Thyroid gland (tissue), 4 donors: ENCODE measurements around the gene TIMM21. TPM values are rescaled to one million over a fixed set of nuclear protein-coding genes. Genes with fewer than 3 reads are reported as not detected.

Experiments
- DNase-seq, 2 donors: peaks; one replicate each; pipeline ENCODE4 v3.0.0-alpha.2; 2019
- H3K27ac ChIP-seq, 3 donors: fragments of 200-600 bp; sonication (generic); 1 replicate in 2 of 3; 2 replicates in 1 of 3; pipeline ENCODE4 v1.5.1; 2016 to 2019; ENCODE audit warnings: mild to moderate bottlenecking in 1 of 3, moderate library complexity in 1 of 3
- H3K27me3 ChIP-seq: fragments of 200-600 bp; sonication (generic); one replicate; pipeline ENCODE4 v1.5.1; 2019
- H3K36me3 ChIP-seq, 2 donors: fragments of 200-600 bp; sonication (generic); one replicate each; pipeline ENCODE4 v1.5.1; 2016 to 2019
- H3K4me1 ChIP-seq, 2 donors: fragments of 200-600 bp; sonication (generic); one replicate each; pipeline ENCODE4 v1.5.1; 2017 to 2019
- H3K4me3 ChIP-seq, 3 donors: fragments of 200-600 bp; sonication (generic); replicated peaks in 1 of 3; 1 replicate in 2 of 3; 2 replicates in 1 of 3; pipeline ENCODE4 v1.5.1; 2016; ENCODE audit warnings: mild to moderate bottlenecking in 1 of 3
- H3K9me3 ChIP-seq: fragments of 200-600 bp; sonication (generic); one replicate; pipeline ENCODE4 v1.5.1; 2017
- POLR2A ChIP-seq, 2 donors: fragments of 450-650 bp; IDR thresholded peaks; one replicate each; pipeline ENCODE4 v1.6.1; 2017; ENCODE audit warnings: antibody characterized with exemption in 2 of 2, mild to moderate bottlenecking in 2 of 2, moderate library complexity in 1 of 2
- WGBS, 2 donors: methylation state at CpG; one replicate each; pipeline ENCODE4 v1.1.5; 2017; 5-methylcytosine and 5-hydroxymethylcytosine counted together
- intact Hi-C: fragments of 100-400 bp; cut with DNase I; formaldehyde crosslinking; loops from one replicate; pipeline ENCODE4 v1.15.1; 2023
- total RNA-seq, 4 donors: library from RNA; depleted of rRNA; stranded (reverse); fragments of >200 nt; gene quantifications; one replicate each; pipeline ENCODE4 v1.2.3, GENCODE V29; 2016
- TF ChIP-seq, protein P1 (sequence below), 6 experiments: fragments of 200-600 bp in 3 of 6; fragments of 450-650 bp in 3 of 6; sonication (generic) in 3 of 6; IDR thresholded peaks; one replicate each; pipeline ENCODE4 v1.5.1; 2016 to 2019; ENCODE audit warnings: antibody characterized with exemption in 6 of 6, mild to moderate bottlenecking in 2 of 6, inconsistent platforms in 1 of 6, moderate library complexity in 1 of 6

The TIMM21 gene
- total RNA-seq, 4 donors from 2014 or later, result 18.2 to 47.0 (median 27.9) TPM

DNA sequence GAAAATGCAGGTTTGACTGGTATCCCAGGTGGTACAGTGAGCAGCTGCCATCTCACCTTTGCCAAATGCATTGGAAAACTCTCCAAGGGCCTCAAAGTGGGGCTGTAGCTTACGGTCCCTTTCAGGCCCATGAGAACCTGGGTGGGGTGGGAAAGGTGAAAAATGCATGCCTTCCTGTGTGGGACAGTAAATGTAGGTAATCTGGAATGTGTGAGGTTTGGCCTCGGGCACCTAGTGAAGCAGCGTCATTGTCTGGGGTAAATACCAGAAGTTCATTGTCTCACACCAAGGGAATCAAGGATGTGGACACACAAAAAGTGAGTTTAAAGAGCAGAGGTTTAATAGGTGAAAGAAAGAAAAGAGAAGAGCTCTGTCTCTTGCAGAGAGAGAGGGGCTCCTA is 36.6 kb downstream of the TIMM21 start:
- WGBS, 2 donors, result 59 to 62% methylated on average over 3 of the region's 3 CpGs

DNA sequence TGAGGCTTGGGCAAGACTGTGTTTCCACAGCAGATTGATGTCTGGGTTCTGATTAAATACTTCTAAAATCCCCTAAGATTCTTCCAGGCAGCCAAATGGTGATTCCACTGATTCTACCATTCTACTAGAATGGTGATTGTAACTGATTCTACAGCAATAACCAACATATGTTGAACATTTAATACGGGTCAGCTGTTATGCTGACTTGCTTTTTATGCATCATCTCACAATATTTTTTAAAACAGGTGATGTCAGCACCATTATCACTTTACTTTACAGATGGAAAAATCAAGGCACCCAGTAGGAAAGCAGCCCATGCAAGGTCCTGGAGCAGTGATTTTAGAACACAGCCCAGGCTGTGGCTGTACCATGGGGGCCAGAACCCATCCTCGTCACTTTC is 37.5 kb downstream of the TIMM21 start:
- H3K36me3 ChIP-seq, result no peaks in the 10 kb centered on the region
- no peaks in the 10 kb centered on the region for H3K4me1 ChIP-seq
- WGBS, 2 donors, result 84 to 92% methylated on average over 2 of the region's 2 CpGs
- H3K27ac ChIP-seq, result no peak overlapping the region
- TF ChIP-seq, protein P1, sequence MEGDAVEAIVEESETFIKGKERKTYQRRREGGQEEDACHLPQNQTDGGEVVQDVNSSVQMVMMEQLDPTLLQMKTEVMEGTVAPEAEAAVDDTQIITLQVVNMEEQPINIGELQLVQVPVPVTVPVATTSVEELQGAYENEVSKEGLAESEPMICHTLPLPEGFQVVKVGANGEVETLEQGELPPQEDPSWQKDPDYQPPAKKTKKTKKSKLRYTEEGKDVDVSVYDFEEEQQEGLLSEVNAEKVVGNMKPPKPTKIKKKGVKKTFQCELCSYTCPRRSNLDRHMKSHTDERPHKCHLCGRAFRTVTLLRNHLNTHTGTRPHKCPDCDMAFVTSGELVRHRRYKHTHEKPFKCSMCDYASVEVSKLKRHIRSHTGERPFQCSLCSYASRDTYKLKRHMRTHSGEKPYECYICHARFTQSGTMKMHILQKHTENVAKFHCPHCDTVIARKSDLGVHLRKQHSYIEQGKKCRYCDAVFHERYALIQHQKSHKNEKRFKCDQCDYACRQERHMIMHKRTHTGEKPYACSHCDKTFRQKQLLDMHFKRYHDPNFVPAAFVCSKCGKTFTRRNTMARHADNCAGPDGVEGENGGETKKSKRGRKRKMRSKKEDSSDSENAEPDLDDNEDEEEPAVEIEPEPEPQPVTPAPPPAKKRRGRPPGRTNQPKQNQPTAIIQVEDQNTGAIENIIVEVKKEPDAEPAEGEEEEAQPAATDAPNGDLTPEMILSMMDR (IDR thresholded peaks at IDR 0.05), result no peak
- TF ChIP-seq POLR2A (IDR thresholded peaks at IDR 0.05), result no peak
- H3K27me3 ChIP-seq, result no peaks in the 10 kb centered on the region
- DNase-seq, result no peak
- no peaks in the 10 kb centered on the region for H3K9me3 ChIP-seq
- intact Hi-C loops, result no loop called here
- no peak overlapping the region for H3K4me3 ChIP-seq

More for the DNA sequence above, 36.6 kb downstream of the TIMM21 start:
- Histone ChIP-seq H3K27ac (no peak overlapping the region), H3K27me3 (no peaks in the 10 kb centered on the region), H3K4me1 (no peaks in the 10 kb centered on the region), H3K9me3 (no peaks in the 10 kb centered on the region), H3K4me3 (no peak overlapping the region), H3K36me3 (no peaks in the 10 kb centered on the region)
- intact Hi-C loops, result no loop called here
- no peak for DNase-seq
- TF ChIP-seq, protein P1 (IDR thresholded peaks at IDR 0.05), result no peak
- no peak for TF ChIP-seq POLR2A (IDR thresholded peaks at IDR 0.05)

DNA sequence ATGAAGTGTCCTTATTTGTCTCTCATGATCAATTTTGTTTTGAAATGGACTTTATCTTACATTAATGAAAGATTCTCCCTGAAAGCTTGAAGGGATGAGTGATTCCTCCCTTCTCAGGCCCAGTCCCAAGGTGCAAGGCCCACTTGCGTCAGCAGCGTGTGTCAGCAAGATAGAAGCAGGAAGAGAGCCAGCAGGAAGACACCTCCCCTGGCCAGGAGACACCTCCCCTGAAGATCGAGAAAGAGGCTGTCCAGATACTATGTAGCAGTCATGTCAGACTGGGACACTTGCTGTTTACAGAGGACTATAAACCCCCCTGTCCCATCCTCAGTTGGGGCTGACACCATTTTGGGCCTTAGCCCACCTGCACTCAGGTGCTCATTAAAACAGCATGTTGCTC is 38.3 kb downstream of the TIMM21 start:
- H3K36me3 ChIP-seq, result no peaks in the 10 kb centered on the region
- DNase-seq, result no peak
- no peak overlapping the region for H3K4me3 ChIP-seq
- H3K27me3 ChIP-seq, result no peaks in the 10 kb centered on the region
- intact Hi-C loops, result no loop called here
- TF ChIP-seq, protein P1 (IDR thresholded peaks at IDR 0.05), result no peak
- TF ChIP-seq POLR2A (IDR thresholded peaks at IDR 0.05), result no peak
- H3K9me3 ChIP-seq, result no peaks in the 10 kb centered on the region
- H3K4me1 ChIP-seq, result no peaks in the 10 kb centered on the region
- no peak overlapping the region for H3K27ac ChIP-seq
- 79 to 82% methylated on average over 3 of the region's 3 CpGs for WGBS, 2 donors

DNA sequence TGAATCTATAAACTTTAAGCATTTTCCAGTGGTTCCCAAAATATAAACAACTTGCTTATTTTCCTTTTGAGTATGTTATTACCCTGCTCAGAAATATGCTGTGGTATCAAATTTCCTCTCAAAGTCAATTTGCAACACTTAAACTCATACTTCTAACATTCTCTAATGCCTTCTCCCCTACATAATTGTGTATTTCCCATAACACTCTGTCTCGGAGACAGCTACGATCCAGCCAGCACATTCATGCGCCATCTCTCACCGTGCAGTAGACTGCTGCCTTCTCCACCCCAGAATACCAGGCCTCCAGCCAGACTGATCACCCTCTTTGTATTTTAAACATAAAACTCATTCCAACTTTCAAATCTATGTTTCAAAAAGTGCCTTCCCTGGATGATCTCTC is 41.8 kb downstream of the TIMM21 start:
- H3K4me1 ChIP-seq, result no peaks in the 10 kb centered on the region
- H3K27me3 ChIP-seq, result no peaks in the 10 kb centered on the region
- WGBS, 2 donors, result 56 to 63% methylated on average over 4 of the region's 4 CpGs
- H3K36me3 ChIP-seq, result no peaks in the 10 kb centered on the region
- TF ChIP-seq, protein P1 (IDR thresholded peaks at IDR 0.05), result no peak
- no peak for TF ChIP-seq POLR2A (IDR thresholded peaks at IDR 0.05)
- H3K27ac ChIP-seq, result no peak overlapping the region
- DNase-seq, result no peak
- H3K4me3 ChIP-seq, result no peak overlapping the region
- no peaks in the 10 kb centered on the region for H3K9me3 ChIP-seq
- intact Hi-C loops, result no loop called here

DNA sequence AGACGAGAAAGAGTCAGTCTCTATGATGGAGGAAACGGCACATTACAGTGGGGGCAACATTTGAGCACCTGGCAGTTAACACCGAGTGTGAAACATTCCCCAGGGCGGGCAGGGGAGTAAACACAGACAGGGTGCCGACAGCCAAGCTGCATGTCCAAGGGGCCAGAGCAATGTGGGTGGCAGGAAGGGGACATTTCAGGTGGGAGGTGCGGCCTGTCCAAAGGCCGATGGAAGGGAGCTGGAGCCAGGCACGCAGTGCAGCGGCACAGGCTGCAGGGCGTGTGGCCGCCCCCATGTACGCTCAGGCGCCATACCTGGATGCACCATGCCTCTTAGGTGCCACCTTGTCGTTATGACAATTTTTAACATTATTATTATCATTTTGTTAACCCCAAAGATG is 43.3 kb downstream of the TIMM21 start:
- TF ChIP-seq, protein P1 (IDR thresholded peaks at IDR 0.05), result no peak
- 79 to 85% methylated on average over 13 to 14 of the region's 14 CpGs for WGBS, 2 donors
- Histone ChIP-seq H3K4me3 (no peak overlapping the region), H3K4me1 (no peaks in the 10 kb centered on the region), H3K9me3 (no peaks in the 10 kb centered on the region), H3K36me3 (no peaks in the 10 kb centered on the region), H3K27me3 (no peaks in the 10 kb centered on the region), H3K27ac (no peak overlapping the region)
- DNase-seq, result no peak
- intact Hi-C loops, result no loop called here
